GM23248 (cell line): Measurements from ENCODE around the gene CD151. TPM values are rescaled to one million over a fixed set of nuclear protein-coding genes. Genes with fewer than 3 reads are reported as not detected.

Experiments used
- DNase-seq: peaks from one replicate; pipeline ENCODE4 v3.0.0-alpha.2; 2015
- H2AFZ ChIP-seq: fragments of 200-600 bp; sonication (generic); 2 replicates; pipeline ENCODE4 v1.6.1; 2016; ENCODE audit warnings: antibody characterized with exemption
- H3F3A ChIP-seq: fragments of 200-600 bp; sonication (generic); 2 replicates; pipeline ENCODE4 v1.6.1; 2016; ENCODE audit warnings: mild to moderate bottlenecking, antibody characterized with exemption, mixed run types; ENCODE audit not compliant: insufficient read depth
- H3K27ac ChIP-seq: fragments of 200-600 bp; sonication (generic); 2 replicates; pipeline ENCODE4 v1.5.1; 2016; ENCODE audit warnings: mild to moderate bottlenecking
- H3K27me3 ChIP-seq: fragments of 200-600 bp; sonication (generic); replicated peaks from 2 replicates; pipeline ENCODE4 v1.6.1; 2016; ENCODE audit warnings: mild to moderate bottlenecking; ENCODE audit not compliant: insufficient read depth
- H3K36me3 ChIP-seq: fragments of 200-600 bp; sonication (generic); 2 replicates; pipeline ENCODE4 v1.6.1; 2016; ENCODE audit warnings: low read depth, mild to moderate bottlenecking
- H3K4me1 ChIP-seq: fragments of 200-600 bp; sonication (generic); 2 replicates; pipeline ENCODE4 v1.6.1; 2016; ENCODE audit warnings: mild to moderate bottlenecking; ENCODE audit not compliant: insufficient read depth
- H3K4me2 ChIP-seq: fragments of 200-600 bp; sonication (generic); one replicate; pipeline ENCODE4 v1.6.1; 2016; ENCODE audit warnings: mild to moderate bottlenecking; ENCODE audit not compliant: unreplicated experiment
- H3K4me3 ChIP-seq: fragments of 200-600 bp; sonication (generic); 2 replicates; pipeline ENCODE4 v1.5.1; 2016; ENCODE audit warnings: mild to moderate bottlenecking
- H3K79me2 ChIP-seq: fragments of 200-600 bp; sonication (generic); 2 replicates; pipeline ENCODE4 v1.6.1; 2016; ENCODE audit warnings: mild to moderate bottlenecking; ENCODE audit not compliant: insufficient read depth
- H3K9ac ChIP-seq: fragments of 200-600 bp; sonication (generic); 2 replicates; pipeline ENCODE4 v1.6.1; 2016; ENCODE audit warnings: mild to moderate bottlenecking
- H3K9me2 ChIP-seq: fragments of 200-600 bp; sonication (generic); 2 replicates; pipeline ENCODE4 v1.6.1; 2016; ENCODE audit warnings: mixed run types, mild to moderate bottlenecking, moderate library complexity; ENCODE audit not compliant: insufficient read depth
- H3K9me3 ChIP-seq: fragments of 200-600 bp; sonication (generic); one replicate; pipeline ENCODE4 v1.6.1; 2017; ENCODE audit warnings: low read depth
- H4K20me1 ChIP-seq: fragments of 200-600 bp; sonication (generic); 2 replicates; pipeline ENCODE4 v1.6.0; 2016; ENCODE audit not compliant: insufficient read depth
- EZH2 ChIP-seq: fragments of 200-600 bp; sonication (generic); IDR thresholded peaks from 2 replicates; pipeline ENCODE4 v1.6.1; 2018; ENCODE audit warnings: antibody characterized with exemption, mild to moderate bottlenecking; ENCODE audit not compliant: insufficient read depth, poor library complexity, severe bottlenecking
- EZH2phosphoT487 ChIP-seq: fragments of 200-600 bp; sonication (generic); IDR thresholded peaks from 2 replicates; pipeline ENCODE4 v1.6.1; 2018; ENCODE audit warnings: antibody characterized with exemption, moderate library complexity, mild to moderate bottlenecking, low read depth; ENCODE audit not compliant: insufficient read depth
- WGBS, 2 experiments: methylation state at CpG; one replicate each; pipeline ENCODE4 v1.1.6; 2015 to 2017; ENCODE audit warnings: low lambda C conversion rate in 2 of 2, low coverage in 1 of 2; ENCODE audit errors: missing lambda C conversion rate in 2 of 2; 5-methylcytosine and 5-hydroxymethylcytosine counted together
- in situ Hi-C: fragments of 300-500 bp; cut with MboI; formaldehyde crosslinking; loops from 2 replicates; pipeline ENCODE4 v1.15.0; 2020
- polyA plus RNA-seq: library from polyadenylated mRNA; unstranded; fragments of >200 nt; fragmentation: Nextera tagmentation; extraction: Ambion mirVana; gene quantifications from 2 replicates; pipeline ENCODE4 v1.2.1, GENCODE V29; 2016
- total RNA-seq: library from RNA; depleted of rRNA; stranded (reverse); fragments of >200 nt; shearing (Covaris generic); gene quantifications from 2 replicates; pipeline ENCODE4 v1.2.3, GENCODE V29; 2014

Gene CD151
- total and polyA plus RNA-seq, 2 experiments from 2014 or later, result 796 to 1,651 TPM

- no peak for DNase-seq
- Histone ChIP-seq H3F3A (peaks cover 8% of the 10 kb centered on the region; the same call in 1 of the 2 replicates), H3K4me1 (peaks cover 6% of the 10 kb centered on the region), H3K4me3 (no peak overlapping the region), H3K27ac (no peak overlapping the region), H2AFZ (no peak overlapping the region), H3K4me2 (no peak overlapping the region), H3K9me2 (no peaks in the 10 kb centered on the region), H3K27me3 (no peaks in the 10 kb centered on the region), H4K20me1 (no peaks in the 10 kb centered on the region), H3K79me2 (peaks cover 12% of the 10 kb centered on the region), H3K9me3 (no peaks in the 10 kb centered on the region), H3K36me3 (no peaks in the 10 kb centered on the region; the same call in 1 of the 2 replicates), H3K9ac (no peak overlapping the region)
- TF ChIP-seq EZH2 (no peak), EZH2phosphoT487 (no peak)
- WGBS, 2 experiments, result 98 to 99% methylated on average over 7 of the region's 7 CpGs
- in situ Hi-C loops, result no loop called here
Measured at GRCh38 chr11:793556-793955, 39.2 kb upstream of the CD151 start.

- no peak for DNase-seq
- Histone ChIP-seq H2AFZ (no peak overlapping the region), H3K4me1 (peaks cover 6% of the 10 kb centered on the region), H3K36me3 (no peaks in the 10 kb centered on the region; the same call in 1 of the 2 replicates), H3F3A (peaks cover 8% of the 10 kb centered on the region; the same call in 1 of the 2 replicates), H3K9me3 (no peaks in the 10 kb centered on the region), H3K4me3 (no peak overlapping the region), H3K9me2 (no peaks in the 10 kb centered on the region), H3K4me2 (no peak overlapping the region), H3K79me2 (peaks cover 12% of the 10 kb centered on the region), H3K27me3 (no peaks in the 10 kb centered on the region), H4K20me1 (no peaks in the 10 kb centered on the region), H3K9ac (no peak overlapping the region), H3K27ac (no peak overlapping the region)
- TF ChIP-seq EZH2, result no peak
- TF ChIP-seq EZH2phosphoT487, result no peak
- WGBS, 2 experiments, result 88 to 90% methylated on average over 29 to 30 of the region's 31 CpGs
- in situ Hi-C loops, result no loop called here
Measured at GRCh38 chr11:794013-794765, 38.6 kb upstream of the CD151 start.

GRCh38 chr11:794766-795633 lies 37.8 kb upstream of the CD151 start:
- no peak overlapping the region for H2AFZ ChIP-seq
- H3K4me3 ChIP-seq, result peak overlapping the region; percentile 76
- H3K9me2 ChIP-seq, result no peaks in the 10 kb centered on the region
- no peaks in the 10 kb centered on the region; the same call in 1 of the 2 replicates for H3K36me3 ChIP-seq
- in situ Hi-C loops, result no loop called here
- TF ChIP-seq EZH2phosphoT487 (no peak), EZH2 (no peak)
- H3K9me3 ChIP-seq, result no peaks in the 10 kb centered on the region
- H3K27ac ChIP-seq, result peak overlapping the region; percentile 64; the same call in 1 of the 2 replicates
- no peaks in the 10 kb centered on the region for H4K20me1 ChIP-seq
- peaks cover 12% of the 10 kb centered on the region for H3K79me2 ChIP-seq
- DNase-seq, result peak; percentile 64
- H3K4me1 ChIP-seq, result peaks cover 6% of the 10 kb centered on the region
- no peaks in the 10 kb centered on the region for H3K27me3 ChIP-seq
- peak overlapping the region; percentile 78 for H3K4me2 ChIP-seq
- 29 to 49% methylated on average over 21 to 36 of the region's 38 CpGs for WGBS, 2 experiments
- peak overlapping the region; percentile 78 for H3K9ac ChIP-seq
- H3F3A ChIP-seq, result peaks cover 8% of the 10 kb centered on the region; the same call in 1 of the 2 replicates
